Activated CD8-positive, alpha-beta memory T cell treated with anti-CD3 and anti-CD28 coated beads, Interleukin-2, amount 10 ng/mL, durations not matched to agents 7 days and 5 days (primary cell): Measurements from ENCODE around the gene NUBP1. TPM values are rescaled to one million over a fixed set of nuclear protein-coding genes. Genes with fewer than 3 reads are reported as not detected.

ENCODE experiments used
- ATAC-seq: fragments of 150-1000 bp; cut with Tn5 transposase; one replicate; pipeline ENCODE4 v1.10.0; 2021; ENCODE audit warnings: moderate library complexity
- CTCF ChIA-PET: fragments of 350-600 bp; sonication (Branson Sonifier 250); formaldehyde crosslinking; loops from one replicate; lab custom pipeline; 2021; ENCODE audit warnings: antibody characterized with exemption; lab: Charles Lee
- DNase-seq: peaks from one replicate; pipeline ENCODE4 v3.0.0-alpha.2; 2020
- H3K27ac Mint-ChIP-seq: one replicate; pipeline ENCODE4 v1.8.0; 2021; ENCODE audit warnings: mild to moderate bottlenecking, mixed read lengths
- H3K27me3 Mint-ChIP-seq: one replicate; pipeline ENCODE4 v1.8.0; 2021; ENCODE audit warnings: mixed read lengths
- H3K36me3 Mint-ChIP-seq: one replicate; pipeline ENCODE4 v1.8.0; 2021; ENCODE audit warnings: mild to moderate bottlenecking, mixed read lengths
- H3K4me1 Mint-ChIP-seq: one replicate; pipeline ENCODE4 v1.8.0; 2021; ENCODE audit warnings: mixed read lengths
- H3K4me3 Mint-ChIP-seq: one replicate; pipeline ENCODE4 v1.8.0; 2021; ENCODE audit warnings: mild to moderate bottlenecking, moderate library complexity, mixed read lengths
- H3K9me3 Mint-ChIP-seq: one replicate; pipeline ENCODE4 v1.8.0; 2022; ENCODE audit warnings: low read depth, mixed read lengths
- total RNA-seq, 2 experiments: library from RNA; stranded (reverse); gene quantifications; one replicate each; pipeline ENCODE4 v1.2.3, GENCODE V29; 2021

Gene NUBP1
- total RNA-seq: 10 to 100 TPM; 27.8 to 35.3 TPM

GRCh38 chr16:10743610-10744369, at the start of gene NUBP1:
TSS of gene NUBP1 (plus strand) at chr16:10743842. CDS start at chr16:10743864, 22 bp downstream.
- peaks cover 64% of the 10 kb centered on the region for H3K4me1 Mint-ChIP-seq
- H3K4me3 Mint-ChIP-seq: peak within 1 kb of the TSS; percentile 85
- peak; percentile 100 for DNase-seq
- ATAC-seq: peak; percentile 91
- H3K27ac Mint-ChIP-seq: peak within 1 kb of the TSS; percentile 98
- no peaks in the 10 kb centered on the region for H3K9me3 Mint-ChIP-seq
- no peaks in the 10 kb centered on the region for H3K27me3 Mint-ChIP-seq
- peaks cover 27% of the 10 kb centered on the region for H3K36me3 Mint-ChIP-seq
- CTCF ChIA-PET: interaction anchor here (0.6 to 2.7 kb wide), 10 partner anchors 10 to 487 kb away, joined by 3 to 14 read pairs (median 3); partner anchors contain the start of genes CIITA and DEXI

- DNase-seq: no peak
- no peak overlapping the region for H3K27ac Mint-ChIP-seq
- H3K4me3 Mint-ChIP-seq: no peak overlapping the region
- H3K9me3 Mint-ChIP-seq: no peaks in the 10 kb centered on the region
- no peaks in the 10 kb centered on the region for H3K27me3 Mint-ChIP-seq
- CTCF ChIA-PET: no interaction called here
- H3K4me1 Mint-ChIP-seq: peaks cover 8% of the 10 kb centered on the region
- H3K36me3 Mint-ChIP-seq: no peaks in the 10 kb centered on the region
- no peak for ATAC-seq
Measured at GRCh38 chr16:10693889-10694288, 49.8 kb upstream of the NUBP1 start.

DNA sequence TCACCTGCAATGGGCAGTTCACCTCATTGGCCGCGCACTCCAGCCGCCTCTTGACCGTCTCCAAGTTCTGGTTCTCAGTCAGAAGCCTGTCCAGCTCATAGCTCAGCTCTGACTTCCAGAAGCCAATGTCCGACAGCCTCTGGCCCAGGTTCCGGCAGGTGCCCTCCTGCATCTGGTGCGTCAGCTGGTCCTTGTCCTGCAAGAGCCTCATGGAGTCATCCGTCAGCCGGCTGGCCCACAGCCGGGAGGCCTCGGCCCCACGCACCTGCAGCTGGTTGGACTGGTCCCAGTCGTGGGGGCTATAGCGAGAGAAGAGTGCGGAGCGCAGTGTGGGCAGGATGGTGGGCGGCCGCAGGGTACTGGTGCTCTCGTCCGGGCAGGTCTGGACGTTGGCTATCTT, 49.3 kb upstream of the NUBP1 start:
- ATAC-seq: no peak
- CTCF ChIA-PET: no interaction called here
- DNase-seq: no peak

GRCh38 chr16:10694830-10695229, 48.8 kb upstream of the NUBP1 start, which contains the start of gene TEKT5:
TSS of gene TEKT5 (minus strand) at chr16:10694930. CDS start at chr16:10694873, 57 bp downstream.
- peaks cover 8% of the 10 kb centered on the region for H3K4me1 Mint-ChIP-seq
- H3K27ac Mint-ChIP-seq: no peak within 1 kb of the TSS
- CTCF ChIA-PET: interaction anchor here (1.5 kb wide), 1 partner anchor 43 kb away, joined by 4 read pairs; no protein-coding TSS in a partner anchor
- no peaks in the 10 kb centered on the region for H3K9me3 Mint-ChIP-seq
- H3K36me3 Mint-ChIP-seq: no peaks in the 10 kb centered on the region
- ATAC-seq (no peak), DNase-seq (no peak)
- no peaks in the 10 kb centered on the region for H3K27me3 Mint-ChIP-seq
- no peak within 1 kb of the TSS for H3K4me3 Mint-ChIP-seq

More for the DNA sequence above, 49.3 kb upstream of the NUBP1 start:
- no peaks in the 10 kb centered on the region for H3K9me3 Mint-ChIP-seq
- H3K36me3 Mint-ChIP-seq: no peaks in the 10 kb centered on the region
- no peak overlapping the region for H3K27ac Mint-ChIP-seq
- no peaks in the 10 kb centered on the region for H3K27me3 Mint-ChIP-seq
- peaks cover 8% of the 10 kb centered on the region for H3K4me1 Mint-ChIP-seq
- H3K4me3 Mint-ChIP-seq: no peak overlapping the region

- H3K4me3 Mint-ChIP-seq: no peak overlapping the region
- H3K4me1 Mint-ChIP-seq: no peaks in the 10 kb centered on the region
- H3K27ac Mint-ChIP-seq: no peak overlapping the region
- DNase-seq (no peak), ATAC-seq (no peak)
- H3K9me3 Mint-ChIP-seq: no peaks in the 10 kb centered on the region
- CTCF ChIA-PET: no interaction called here
- no peaks in the 10 kb centered on the region for H3K36me3 Mint-ChIP-seq
- no peaks in the 10 kb centered on the region for H3K27me3 Mint-ChIP-seq
Measured at GRCh38 chr16:10699756-10700155, 43.9 kb upstream of the NUBP1 start.

DNA sequence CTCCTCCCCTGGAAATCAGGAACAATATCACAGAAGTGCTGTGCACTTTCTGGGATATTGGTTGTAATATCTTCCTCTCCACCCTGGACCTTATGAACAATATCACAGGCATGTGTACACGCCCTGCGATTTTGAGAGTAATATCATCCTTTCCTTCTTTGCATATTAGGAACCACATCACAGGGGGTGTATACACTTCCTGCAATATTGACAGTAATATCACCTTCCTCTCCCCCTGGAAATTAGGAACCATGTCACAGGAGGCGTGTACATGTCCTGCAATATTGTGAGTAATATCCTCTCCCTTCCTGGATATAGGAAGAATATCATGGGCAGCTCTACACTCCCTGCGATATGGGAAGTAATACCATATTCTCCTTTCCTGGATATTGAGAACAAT, 34.7 kb upstream of the NUBP1 start:
- no peak for ATAC-seq
- Mint-ChIP-seq H3K9me3 (no peaks in the 10 kb centered on the region), H3K27me3 (no peaks in the 10 kb centered on the region), H3K4me1 (no peaks in the 10 kb centered on the region), H3K4me3 (no peak overlapping the region), H3K27ac (no peak overlapping the region), H3K36me3 (no peaks in the 10 kb centered on the region)
- no peak for DNase-seq
- CTCF ChIA-PET: no interaction called here

DNA sequence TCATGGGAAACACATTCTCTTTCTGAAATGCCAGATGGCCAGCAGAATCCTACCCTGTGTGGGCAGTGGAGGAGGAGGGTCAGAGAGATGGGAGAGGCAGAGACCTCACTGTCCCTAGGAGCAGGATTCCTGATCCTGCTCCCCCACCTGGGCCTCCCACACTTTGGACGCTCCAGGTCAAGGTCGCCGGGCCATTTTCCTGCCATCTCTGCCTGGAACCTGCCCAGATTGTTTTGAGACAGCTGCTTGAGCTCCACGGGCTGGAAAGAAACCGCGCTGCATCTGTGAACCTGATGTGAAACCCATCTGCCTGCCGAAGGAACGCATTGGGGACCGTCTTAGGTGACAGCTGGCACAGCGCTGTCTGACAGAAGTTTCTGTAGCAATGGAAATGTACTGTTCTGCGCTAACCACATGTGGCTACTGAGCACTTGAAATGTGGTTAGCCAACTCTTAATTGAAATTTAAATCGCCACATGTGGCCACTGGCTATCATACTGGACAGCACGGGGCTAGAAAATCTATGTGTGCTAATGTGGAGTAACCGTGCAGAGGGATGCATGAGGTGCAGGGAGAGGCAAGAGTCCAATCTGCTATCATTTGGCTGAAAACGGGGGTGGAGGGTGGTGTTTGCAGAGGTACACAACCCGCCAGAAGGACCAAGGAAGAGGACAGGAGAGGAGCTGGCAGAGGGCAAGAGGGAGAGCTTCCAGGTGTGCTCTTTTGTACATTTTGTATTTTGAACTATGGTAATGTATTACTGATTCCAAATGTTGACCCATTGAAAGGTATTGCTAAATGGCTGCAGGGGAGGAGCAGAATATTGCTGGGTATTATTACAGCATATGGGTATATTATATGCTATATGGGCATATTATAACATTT, 15.4 kb upstream of the NUBP1 start:
- Mint-ChIP-seq H3K27ac (no peak overlapping the region), H3K9me3 (peaks cover 2% of the 10 kb centered on the region), H3K4me3 (no peak overlapping the region), H3K27me3 (peaks cover 2% of the 10 kb centered on the region), H3K4me1 (no peaks in the 10 kb centered on the region), H3K36me3 (no peaks in the 10 kb centered on the region)
- CTCF ChIA-PET: interaction anchor here (0.8 kb wide), 1 partner anchor 217 kb away, joined by 3 read pairs; no protein-coding TSS in a partner anchor
- DNase-seq (no peak), ATAC-seq (no peak)

GRCh38 chr16:10729104-10730048, 14.3 kb upstream of the NUBP1 start:
- no peak overlapping the region for H3K27ac Mint-ChIP-seq
- ATAC-seq (no peak), DNase-seq (no peak)
- peaks cover 3% of the 10 kb centered on the region for H3K27me3 Mint-ChIP-seq
- H3K36me3 Mint-ChIP-seq: peaks cover 2% of the 10 kb centered on the region
- peaks cover 4% of the 10 kb centered on the region for H3K9me3 Mint-ChIP-seq
- no peaks in the 10 kb centered on the region for H3K4me1 Mint-ChIP-seq
- CTCF ChIA-PET: interaction anchor here (0.8 kb wide), 1 partner anchor 218 kb away, joined by 3 read pairs; no protein-coding TSS in a partner anchor
- no peak overlapping the region for H3K4me3 Mint-ChIP-seq

GRCh38 chr16:10731790-10732189, 11.9 kb upstream of the NUBP1 start:
- no peak for ATAC-seq
- H3K9me3 Mint-ChIP-seq: peaks cover 4% of the 10 kb centered on the region
- H3K4me1 Mint-ChIP-seq: no peaks in the 10 kb centered on the region
- no peak overlapping the region for H3K4me3 Mint-ChIP-seq
- H3K27me3 Mint-ChIP-seq: peaks cover 3% of the 10 kb centered on the region
- DNase-seq: no peak
- H3K27ac Mint-ChIP-seq: no peak overlapping the region
- CTCF ChIA-PET: interaction anchor here (0.6 to 1.4 kb wide), 3 partner anchors 217 to 1857 kb away, joined by 3 to 5 read pairs (median 4); no protein-coding TSS in a partner anchor
- peaks cover 2% of the 10 kb centered on the region for H3K36me3 Mint-ChIP-seq

- H3K27me3 Mint-ChIP-seq: peaks cover 3% of the 10 kb centered on the region
- peaks cover 49% of the 10 kb centered on the region for H3K4me1 Mint-ChIP-seq
- CTCF ChIA-PET: interaction anchor here (0.6 to 6.4 kb wide), 28 partner anchors 8 to 492 kb away, joined by 3 to 66 read pairs (median 4); partner anchors contain the start of gene CIITA
- H3K27ac Mint-ChIP-seq: peak overlapping the region; percentile 77
- ATAC-seq: peak; percentile 43
- peaks cover 3% of the 10 kb centered on the region for H3K36me3 Mint-ChIP-seq
- peak overlapping the region; percentile 48 for H3K4me3 Mint-ChIP-seq
- DNase-seq: peak; percentile 80
- H3K9me3 Mint-ChIP-seq: peaks cover 4% of the 10 kb centered on the region
Measured at GRCh38 chr16:10737068-10737625, 6.5 kb upstream of the NUBP1 start.

DNA sequence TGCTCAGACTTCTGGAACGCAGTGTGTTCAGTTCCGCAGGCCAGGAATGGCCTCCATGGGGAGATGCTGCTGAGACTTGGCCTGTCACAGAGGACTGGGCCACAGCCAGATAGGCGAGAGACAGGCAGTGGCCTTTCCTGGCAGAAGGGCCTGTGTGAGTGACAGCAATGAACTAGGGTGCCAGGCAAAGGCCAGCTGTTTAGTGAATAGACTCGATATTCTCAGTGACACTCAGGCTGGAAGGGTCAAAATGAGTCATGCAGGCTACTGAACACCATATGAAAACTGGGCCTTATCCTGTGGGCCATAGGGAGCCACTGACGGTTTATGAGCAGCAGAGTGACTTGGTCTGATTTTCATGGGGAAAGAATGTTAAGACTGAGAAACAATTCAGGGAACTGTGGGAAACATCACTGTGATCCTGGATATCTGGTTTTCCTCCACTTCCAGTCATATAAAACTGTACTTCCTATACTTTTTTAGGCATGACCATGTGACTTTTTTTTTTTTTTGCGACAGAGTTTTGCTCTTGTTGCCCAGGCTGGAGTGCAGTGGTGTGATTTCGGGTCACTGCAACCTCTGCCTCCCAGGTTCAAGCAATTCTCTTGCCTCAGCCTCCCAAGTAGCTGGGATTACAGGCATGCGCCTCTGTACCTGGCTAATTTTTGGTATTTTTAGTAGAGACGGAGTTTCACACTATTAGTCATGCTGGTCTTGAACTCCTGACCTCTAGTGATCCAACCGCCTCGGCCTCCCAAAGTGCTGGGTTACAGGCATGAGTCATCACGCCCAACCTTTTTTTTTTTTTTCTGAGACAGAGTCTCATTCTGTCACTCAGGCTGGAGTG, 5.2 kb upstream of the NUBP1 start:
- Mint-ChIP-seq H3K36me3 (peaks cover 1% of the 10 kb centered on the region), H3K4me3 (no peak overlapping the region), H3K27ac (peak overlapping the region; percentile 75), H3K9me3 (no peaks in the 10 kb centered on the region), H3K27me3 (no peaks in the 10 kb centered on the region), H3K4me1 (peaks cover 55% of the 10 kb centered on the region)
- ATAC-seq (peak; percentile 58), DNase-seq (peak; percentile 85)
- CTCF ChIA-PET: interaction anchor here (0.7 to 6.4 kb wide), 16 partner anchors 8 to 476 kb away, joined by 3 to 66 read pairs (median 4); partner anchors contain the start of gene CIITA
